ENCODE results near the gene CDH5. TPM values are rescaled to one million over a fixed set of nuclear protein-coding genes. Genes with fewer than 3 reads are reported as not detected.

CDH5 gene
- total and polyA plus RNA-seq, 7 donors: 0.60 to 26.0 (median 12.6) TPM

DNA sequence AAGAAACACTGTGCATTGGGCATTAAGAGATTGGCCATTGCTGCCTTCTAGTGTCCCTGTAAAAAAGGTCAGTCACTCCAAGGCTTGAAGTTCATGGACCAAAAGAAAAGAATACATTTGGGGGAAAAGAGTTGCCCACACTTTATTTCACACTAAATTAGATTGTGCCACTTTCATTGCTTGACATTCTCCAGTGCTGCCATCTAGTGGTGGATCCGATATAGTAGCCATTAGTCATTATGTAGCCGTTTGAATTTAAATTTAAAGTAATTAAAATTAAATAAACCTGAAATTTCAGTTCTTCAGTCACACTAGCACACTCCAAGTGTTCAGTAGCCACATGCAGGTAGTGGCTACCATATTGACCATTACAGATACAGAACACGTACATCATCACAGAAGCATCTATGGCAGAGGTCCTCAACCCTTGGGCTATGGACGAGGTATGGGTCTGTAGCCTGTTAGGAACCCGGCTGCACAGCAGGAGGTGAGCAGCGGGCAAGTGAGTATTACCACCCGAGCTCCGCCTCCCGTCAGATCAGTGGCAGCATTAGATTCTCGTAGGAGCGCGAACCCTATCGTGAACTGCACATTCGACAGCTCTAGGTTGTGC, 21.9 kb upstream of the CDH5 start:
- Histone ChIP-seq H3K27ac (no peak overlapping the region), H3K27me3 (peaks cover 0 to 3% (median 0%) of the 10 kb centered on the region in 3 donors), H3K4me3 (no peak overlapping the region), H3K36me3 (no peaks in the 10 kb centered on the region), H3K9me3 (no peaks in the 10 kb centered on the region), H3K4me1 (no peaks in the 10 kb centered on the region)
- TF ChIP-seq POLR2AphosphoS5 (IDR thresholded peaks at IDR 0.05): no peak
- TF ChIP-seq, protein P1, sequence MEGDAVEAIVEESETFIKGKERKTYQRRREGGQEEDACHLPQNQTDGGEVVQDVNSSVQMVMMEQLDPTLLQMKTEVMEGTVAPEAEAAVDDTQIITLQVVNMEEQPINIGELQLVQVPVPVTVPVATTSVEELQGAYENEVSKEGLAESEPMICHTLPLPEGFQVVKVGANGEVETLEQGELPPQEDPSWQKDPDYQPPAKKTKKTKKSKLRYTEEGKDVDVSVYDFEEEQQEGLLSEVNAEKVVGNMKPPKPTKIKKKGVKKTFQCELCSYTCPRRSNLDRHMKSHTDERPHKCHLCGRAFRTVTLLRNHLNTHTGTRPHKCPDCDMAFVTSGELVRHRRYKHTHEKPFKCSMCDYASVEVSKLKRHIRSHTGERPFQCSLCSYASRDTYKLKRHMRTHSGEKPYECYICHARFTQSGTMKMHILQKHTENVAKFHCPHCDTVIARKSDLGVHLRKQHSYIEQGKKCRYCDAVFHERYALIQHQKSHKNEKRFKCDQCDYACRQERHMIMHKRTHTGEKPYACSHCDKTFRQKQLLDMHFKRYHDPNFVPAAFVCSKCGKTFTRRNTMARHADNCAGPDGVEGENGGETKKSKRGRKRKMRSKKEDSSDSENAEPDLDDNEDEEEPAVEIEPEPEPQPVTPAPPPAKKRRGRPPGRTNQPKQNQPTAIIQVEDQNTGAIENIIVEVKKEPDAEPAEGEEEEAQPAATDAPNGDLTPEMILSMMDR (IDR thresholded peaks at IDR 0.05): peak in 3 of 4 experiments; percentile 22 to 70 (median 50)
- intact Hi-C loops (cut with DNase I): no loop called here
- DNase-seq: no peak
- 61 to 70% methylated on average over 14 of the region's 14 CpGs for WGBS, 2 donors

DNA sequence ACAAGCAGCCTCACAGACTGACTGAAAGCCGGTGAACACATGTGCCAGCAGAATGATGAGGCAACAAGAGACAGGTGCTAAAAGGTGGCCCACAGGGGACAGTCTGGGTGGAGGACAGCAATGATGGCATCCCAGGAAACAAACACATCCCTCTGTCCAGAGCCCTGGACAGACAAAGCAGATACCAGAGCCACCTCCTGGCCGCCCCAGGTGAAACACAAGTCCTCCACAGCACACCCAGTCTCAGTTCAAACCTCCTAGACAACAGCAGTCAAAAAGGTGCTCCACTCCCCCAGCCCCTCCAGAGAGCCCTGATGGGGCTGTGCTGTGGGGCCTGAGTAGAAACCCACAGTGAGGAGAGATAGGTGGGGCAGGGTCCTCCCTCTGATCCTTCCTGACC, 20.3 kb upstream of the CDH5 start:
- Histone ChIP-seq H3K4me1 (no peaks in the 10 kb centered on the region), H3K4me3 (no peak overlapping the region), H3K27ac (no peak overlapping the region), H3K36me3 (no peaks in the 10 kb centered on the region), H3K9me3 (no peaks in the 10 kb centered on the region), H3K27me3 (peaks cover 0 to 3% (median 0%) of the 10 kb centered on the region in 3 donors)
- no peak for DNase-seq
- 88 to 91% methylated on average over 2 of the region's 2 CpGs for WGBS, 2 donors
- intact Hi-C loops (cut with DNase I): no loop called here
- TF ChIP-seq POLR2AphosphoS5 (IDR thresholded peaks at IDR 0.05) (no peak), POLR2A (IDR thresholded peaks at IDR 0.05) (no peak), EP300 (IDR thresholded peaks at IDR 0.05) (no peak)
- TF ChIP-seq, protein P1 (IDR thresholded peaks at IDR 0.05): no peak

DNA sequence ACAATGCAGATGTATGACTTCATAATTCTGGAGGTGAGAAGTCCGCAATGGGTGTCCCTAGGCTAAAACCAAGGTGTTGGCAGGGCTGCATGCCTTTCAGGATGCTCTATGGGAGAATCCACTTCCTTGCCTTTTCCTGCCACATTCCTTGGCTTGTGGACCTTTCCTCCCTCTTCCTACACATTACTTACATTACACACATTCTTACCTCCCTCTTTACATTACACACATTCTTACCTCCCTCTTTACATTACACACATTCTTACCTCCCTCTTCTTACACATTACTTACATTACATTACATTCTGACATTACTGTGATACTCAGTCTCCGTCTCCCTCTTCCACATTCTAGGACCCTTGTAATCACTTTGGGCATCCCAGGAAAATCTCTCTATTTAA, 14.2 kb upstream of the CDH5 start:
- intact Hi-C loops (cut with DNase I): no loop called here
- H3K9me3 ChIP-seq: no peaks in the 10 kb centered on the region
- WGBS, 2 donors: 90 to 93% methylated on average over 2 of the region's 2 CpGs
- H3K36me3 ChIP-seq: no peaks in the 10 kb centered on the region
- TF ChIP-seq, protein P1 (IDR thresholded peaks at IDR 0.05): no peak
- TF ChIP-seq EP300 (IDR thresholded peaks at IDR 0.05) (no peak), POLR2AphosphoS5 (IDR thresholded peaks at IDR 0.05) (no peak), POLR2A (IDR thresholded peaks at IDR 0.05) (no peak)
- no peak for DNase-seq
- H3K27me3 ChIP-seq: no peaks in the 10 kb centered on the region
- no peaks in the 10 kb centered on the region for H3K4me1 ChIP-seq
- H3K27ac ChIP-seq: no peak overlapping the region
- H3K4me3 ChIP-seq: no peak overlapping the region

DNA sequence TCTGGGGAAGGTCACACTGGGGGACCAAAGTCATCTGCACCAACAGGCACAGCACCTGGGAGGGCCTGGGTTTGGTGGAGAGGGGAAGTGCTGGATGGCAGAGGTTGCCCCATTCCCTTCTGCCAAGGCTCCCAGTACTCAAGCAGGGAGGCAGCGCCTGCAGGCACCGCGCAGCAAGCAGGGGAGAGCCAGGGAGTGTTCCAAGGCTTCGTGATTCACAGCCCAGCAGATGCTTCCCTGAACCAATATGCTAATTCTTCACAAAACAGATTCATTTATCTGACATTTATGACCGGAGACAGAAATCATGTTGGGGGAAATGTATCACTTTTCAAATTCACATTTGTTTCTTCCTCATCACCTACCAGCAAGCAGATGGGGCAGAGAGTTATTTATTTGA, 13.4 kb upstream of the CDH5 start:
- Histone ChIP-seq H3K27ac (no peak overlapping the region), H3K4me1 (no peaks in the 10 kb centered on the region), H3K9me3 (no peaks in the 10 kb centered on the region), H3K36me3 (no peaks in the 10 kb centered on the region), H3K4me3 (no peak overlapping the region), H3K27me3 (no peaks in the 10 kb centered on the region)
- WGBS, 2 donors: 54 to 76% methylated on average over 5 of the region's 5 CpGs
- intact Hi-C loops (cut with DNase I): no loop called here
- DNase-seq: no peak
- TF ChIP-seq, protein P1 (IDR thresholded peaks at IDR 0.05): no peak
- TF ChIP-seq POLR2A (IDR thresholded peaks at IDR 0.05) (no peak), POLR2AphosphoS5 (IDR thresholded peaks at IDR 0.05) (no peak), EP300 (IDR thresholded peaks at IDR 0.05) (no peak)
